ENCODE results near the gene DNLZ. TPM values are rescaled to one million over a fixed set of nuclear protein-coding genes. Genes with fewer than 3 reads are reported as not detected.

DNLZ gene
- total and polyA plus RNA-seq, 7 donors, result 8.4 to 41.9 (median 19.7) TPM

GRCh38 chr9:136404801-136405136 lies 41.2 kb upstream of the DNLZ start:
- H3K4me1 ChIP-seq, result peaks cover 0 to 24% (median 16%) of the 10 kb centered on the region in 4 donors
- no peak overlapping the region for H3K27ac ChIP-seq
- WGBS, 2 donors, result 88 to 91% methylated on average over 14 of the region's 14 CpGs
- DNase-seq, result no peak
- no peaks in the 10 kb centered on the region for H3K9me3 ChIP-seq
- no peaks in the 10 kb centered on the region for H3K27me3 ChIP-seq
- intact Hi-C loops (cut with DNase I), result no loop called here
- peaks cover 4 to 54% (median 28%) of the 10 kb centered on the region in 4 donors for H3K36me3 ChIP-seq
- H3K4me3 ChIP-seq, result no peak overlapping the region
- no peak for TF ChIP-seq EP300 (IDR thresholded peaks at IDR 0.05)

GRCh38 chr9:136403915-136404800 lies 40.6 kb upstream of the DNLZ start:
- H3K36me3 ChIP-seq, result peaks cover 4 to 54% (median 28%) of the 10 kb centered on the region in 4 donors
- no peaks in the 10 kb centered on the region for H3K9me3 ChIP-seq
- H3K4me3 ChIP-seq, result no peak overlapping the region
- intact Hi-C loops (cut with DNase I), result no loop called here
- TF ChIP-seq POLR2AphosphoS5 (IDR thresholded peaks at IDR 0.05) (no peak), EP300 (IDR thresholded peaks at IDR 0.05) (no peak), POLR2A (IDR thresholded peaks at IDR 0.05) (no peak), CTCF (IDR thresholded peaks at IDR 0.05) (no peak)
- no peaks in the 10 kb centered on the region for H3K27me3 ChIP-seq
- 77 to 87% methylated on average over 32 of the region's 32 CpGs for WGBS, 2 donors
- no peak overlapping the region for H3K27ac ChIP-seq
- no peak for DNase-seq
- peaks cover 0 to 24% (median 14%) of the 10 kb centered on the region in 4 donors for H3K4me1 ChIP-seq

- no peak overlapping the region for H3K27ac ChIP-seq
- no peaks in the 10 kb centered on the region for H3K9me3 ChIP-seq
- DNase-seq, result no peak
- peaks cover 0 to 24% (median 18%) of the 10 kb centered on the region in 4 donors for H3K4me1 ChIP-seq
- TF ChIP-seq POLR2A (IDR thresholded peaks at IDR 0.05), result no peak
- TF ChIP-seq EP300 (IDR thresholded peaks at IDR 0.05), result no peak
- TF ChIP-seq POLR2AphosphoS5 (IDR thresholded peaks at IDR 0.05), result no peak
- TF ChIP-seq CTCF (IDR thresholded peaks at IDR 0.05), result no peak
- WGBS, 2 donors, result 55 to 89% methylated on average over 5 of the region's 5 CpGs
- peaks cover 4 to 54% (median 28%) of the 10 kb centered on the region in 4 donors for H3K36me3 ChIP-seq
- intact Hi-C loops (cut with DNase I), result no loop called here
- H3K4me3 ChIP-seq, result no peak overlapping the region
- no peaks in the 10 kb centered on the region for H3K27me3 ChIP-seq
These were observed 40.0 kb upstream of the DNLZ start for GRCh38 chr9:136403538-136403914.

- Histone ChIP-seq H3K9me3 (no peaks in the 10 kb centered on the region), H3K27me3 (no peaks in the 10 kb centered on the region), H3K4me1 (peaks cover 0 to 29% (median 21%) of the 10 kb centered on the region in 4 donors), H3K4me3 (no peak overlapping the region), H3K36me3 (peaks cover 4 to 56% (median 29%) of the 10 kb centered on the region in 4 donors), H3K27ac (no peak overlapping the region)
- TF ChIP-seq POLR2A (IDR thresholded peaks at IDR 0.05) (no peak), POLR2AphosphoS5 (IDR thresholded peaks at IDR 0.05) (no peak), EP300 (IDR thresholded peaks at IDR 0.05) (no peak), CTCF (IDR thresholded peaks at IDR 0.05) (no peak)
- no peak for DNase-seq
- intact Hi-C loops (cut with DNase I), result no loop called here
- 86 to 88% methylated on average over 13 of the region's 13 CpGs for WGBS, 2 donors
These were observed 38.5 kb upstream of the DNLZ start for GRCh38 chr9:136402067-136402466.

- Histone ChIP-seq H3K27me3 (no peaks in the 10 kb centered on the region), H3K4me1 (peaks cover 0 to 29% (median 21%) of the 10 kb centered on the region in 4 donors), H3K36me3 (peaks cover 6 to 56% (median 26%) of the 10 kb centered on the region in 4 donors), H3K9me3 (no peaks in the 10 kb centered on the region), H3K4me3 (no peak overlapping the region), H3K27ac (no peak overlapping the region)
- 93 to 94% methylated on average over 18 of the region's 18 CpGs for WGBS, 2 donors
- intact Hi-C loops (cut with DNase I), result no loop called here
- TF ChIP-seq CTCF (IDR thresholded peaks at IDR 0.05) (no peak), POLR2AphosphoS5 (IDR thresholded peaks at IDR 0.05) (no peak), POLR2A (IDR thresholded peaks at IDR 0.05) (no peak), EP300 (IDR thresholded peaks at IDR 0.05) (no peak)
- DNase-seq, result no peak
These were observed 37.8 kb upstream of the DNLZ start for GRCh38 chr9:136401173-136401922.

Measured in sigmoid colon (tissue), 7 donors.